ENCODE results near the gene RGS3. TPM values are rescaled to one million over a fixed set of nuclear protein-coding genes. Genes with fewer than 3 reads are reported as not detected.

The RGS3 gene
- total RNA-seq, 1 donor from 2014 or later: 233 TPM

DNA sequence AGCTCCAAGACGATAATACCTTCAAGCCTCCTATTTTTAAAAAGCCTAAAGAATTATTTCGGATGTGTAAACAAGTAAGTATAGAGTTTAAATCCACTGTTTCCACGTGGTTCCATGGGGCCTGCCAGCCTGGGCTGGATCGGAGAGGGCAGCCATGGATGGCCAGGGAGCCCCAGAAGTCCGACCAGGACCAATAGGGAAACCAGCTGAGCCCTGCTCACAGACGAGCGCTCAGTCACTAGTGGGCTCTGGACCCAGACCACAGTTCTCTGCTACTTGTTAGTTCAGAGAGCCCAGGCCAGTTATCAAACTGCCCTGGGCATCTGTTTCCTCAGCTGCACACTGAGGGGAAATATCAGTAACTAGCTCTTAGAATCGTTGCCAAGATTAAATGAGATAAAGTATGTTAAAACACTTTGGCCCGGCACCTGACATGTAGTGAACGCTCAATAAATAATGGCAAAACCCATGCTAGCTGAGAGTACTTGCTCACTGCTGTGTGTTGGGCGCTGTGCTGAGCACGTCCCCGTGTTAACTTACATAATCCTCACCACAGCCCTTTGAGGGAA, 124.8 kb downstream of the RGS3 start:
- intact Hi-C loops (cut with DNase I): loop anchor here (2.0 to 10.0 kb wide), 4 partner anchors 41 to 314 kb away; partner anchors contain the start of genes CDC26 and PRPF4

DNA sequence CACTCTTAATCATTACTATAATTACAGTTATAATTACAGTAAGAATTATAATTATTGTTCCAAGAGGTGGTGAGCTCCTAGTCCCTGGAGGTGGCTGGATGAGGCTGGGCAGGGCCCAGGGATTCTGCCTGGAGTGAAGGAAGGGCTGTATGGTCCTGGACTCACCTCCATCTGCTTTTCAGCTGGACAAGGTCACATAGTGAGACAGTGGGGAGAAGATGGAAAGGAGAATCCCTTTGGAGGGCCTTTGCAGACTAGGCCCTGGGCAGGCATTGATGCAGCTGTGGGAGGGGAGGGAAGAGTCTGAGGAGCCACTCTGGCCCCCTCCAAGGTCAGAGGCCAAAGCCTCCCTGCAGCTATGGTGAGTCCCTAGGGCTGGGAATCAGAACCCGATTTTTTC, 125.4 kb downstream of the RGS3 start:
- intact Hi-C loops (cut with DNase I): loop anchor here (2.0 to 10.0 kb wide), 4 partner anchors 42 to 314 kb away; partner anchors contain the start of genes CDC26 and PRPF4
- no peak for DNase-seq (ENCODE audit: low spot score)

More for the DNA sequence above, 124.8 kb downstream of the RGS3 start:
- no peak for DNase-seq (ENCODE audit: low spot score)

DNA sequence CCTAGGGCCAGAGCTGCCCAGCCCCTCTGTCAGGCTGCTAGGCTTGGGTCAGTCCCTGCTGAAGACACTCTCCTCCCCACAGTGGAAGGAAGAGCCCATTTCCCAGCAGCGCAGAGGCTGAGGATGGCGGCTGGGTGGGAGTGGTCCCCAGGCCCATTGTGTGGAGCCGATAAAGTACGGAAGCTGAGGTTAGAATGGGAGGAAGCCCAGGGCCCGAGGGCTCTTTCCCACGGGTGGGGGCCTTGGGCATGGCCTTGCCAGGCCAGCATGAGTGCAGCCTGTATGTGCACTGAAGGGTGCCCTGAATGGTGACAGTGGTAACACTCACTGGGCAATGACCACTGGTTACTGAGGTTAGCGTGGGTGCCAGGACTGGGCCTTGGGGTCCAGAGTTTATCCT, 125.9 kb downstream of the RGS3 start:
- intact Hi-C loops (cut with DNase I): loop anchor here (2.0 to 10.0 kb wide), 4 partner anchors 42 to 315 kb away; partner anchors contain the start of genes CDC26 and PRPF4
- DNase-seq (ENCODE audit: low spot score): no peak

DNA sequence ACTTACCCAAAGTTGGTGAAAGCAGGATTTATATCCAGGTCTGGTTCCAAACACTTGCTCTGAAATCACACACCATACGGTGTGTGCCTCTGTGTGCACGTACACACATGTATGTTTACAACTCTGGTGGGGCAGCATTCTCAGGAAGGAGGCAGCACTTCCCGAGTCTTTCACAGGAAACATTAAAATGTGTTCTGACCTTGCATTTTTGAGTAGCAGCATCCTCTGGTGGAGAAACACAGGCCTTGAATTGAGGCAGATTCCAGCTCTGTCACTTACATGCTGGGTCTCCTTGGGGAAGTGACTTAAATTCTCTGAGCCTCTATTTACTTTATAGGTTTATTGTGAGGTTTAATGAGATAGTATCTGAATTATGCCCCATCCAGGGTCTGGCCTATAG, 126.4 kb downstream of the RGS3 start:
- DNase-seq (ENCODE audit: low spot score): no peak
- intact Hi-C loops (cut with DNase I): loop anchor here (2.0 to 10.0 kb wide), 5 partner anchors 43 to 315 kb away; partner anchors contain the start of genes CDC26, PRPF4 and WDR31

DNA sequence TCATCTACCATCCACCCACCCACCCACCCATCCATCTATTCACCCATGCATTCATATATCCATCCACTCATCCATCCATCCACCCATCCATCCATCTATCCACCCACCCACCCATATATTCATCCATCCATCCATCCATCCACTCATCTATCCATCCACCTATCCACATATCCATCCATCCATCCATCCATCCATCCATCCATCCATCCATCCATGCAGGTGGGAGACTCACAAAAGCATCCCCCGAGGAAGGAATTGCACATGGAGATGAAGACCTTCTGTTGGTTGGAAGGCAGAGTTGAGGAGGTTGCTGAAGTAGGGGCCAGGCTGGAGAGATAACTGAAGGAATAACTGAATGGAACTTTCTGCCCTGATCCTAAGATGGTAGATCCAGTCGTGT, 126.9 kb downstream of the RGS3 start:
- intact Hi-C loops (cut with DNase I): loop anchor here (5.0 kb wide), 1 partner anchor 248 kb away; the partner anchor contains the start of gene WDR31
- no peak for DNase-seq (ENCODE audit: low spot score)

DNA sequence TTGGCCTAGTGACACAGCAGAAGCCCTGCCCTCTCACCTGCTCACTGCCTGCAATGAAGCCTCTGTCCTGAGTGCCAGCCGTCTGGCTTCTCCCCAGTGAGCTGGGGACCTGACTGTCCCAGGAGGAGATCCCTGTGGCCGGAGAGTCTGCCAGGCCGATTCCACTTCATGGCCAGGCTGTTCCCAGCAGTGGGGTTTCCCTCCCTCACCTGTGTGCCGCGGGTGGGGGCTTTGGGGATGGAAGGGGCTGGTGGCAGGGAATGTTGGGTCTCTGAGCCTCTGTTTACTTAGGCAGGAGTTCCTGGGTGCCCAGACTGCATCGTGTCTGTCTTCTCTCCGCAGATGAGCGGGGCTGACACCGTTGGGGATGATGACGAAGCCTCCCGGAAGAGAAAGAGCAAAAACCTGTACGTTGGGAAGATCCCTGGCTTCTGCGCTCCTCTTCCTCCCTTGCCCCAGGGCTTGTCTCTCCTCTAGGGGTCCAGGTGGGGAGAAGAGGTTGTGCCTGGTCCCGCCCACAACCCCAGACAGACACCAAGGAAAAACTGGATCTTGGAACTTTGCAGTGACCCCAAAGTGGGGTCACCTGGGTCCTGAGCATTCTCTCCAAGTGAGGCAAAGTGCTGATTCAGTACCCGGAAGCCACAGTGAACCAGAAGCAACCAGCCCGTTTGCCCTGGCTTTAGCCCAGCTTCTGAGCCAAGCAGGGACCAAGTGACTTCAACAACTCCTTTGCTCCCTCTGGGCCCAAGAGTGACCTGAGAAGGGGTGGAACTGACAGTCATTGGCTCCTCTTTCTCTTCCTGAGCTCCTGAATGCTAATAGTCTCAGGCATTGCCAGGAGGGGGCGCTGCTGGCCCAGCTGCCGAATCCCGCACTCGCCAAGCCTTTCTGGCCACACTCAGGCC, 127.7 kb downstream of the RGS3 start:
- intact Hi-C loops (cut with DNase I): loop anchor here (1.0 to 5.0 kb wide), 2 partner anchors 64 to 249 kb away; partner anchors contain the start of gene WDR31
- peak; percentile 88 for DNase-seq (ENCODE audit: low spot score)

DNA sequence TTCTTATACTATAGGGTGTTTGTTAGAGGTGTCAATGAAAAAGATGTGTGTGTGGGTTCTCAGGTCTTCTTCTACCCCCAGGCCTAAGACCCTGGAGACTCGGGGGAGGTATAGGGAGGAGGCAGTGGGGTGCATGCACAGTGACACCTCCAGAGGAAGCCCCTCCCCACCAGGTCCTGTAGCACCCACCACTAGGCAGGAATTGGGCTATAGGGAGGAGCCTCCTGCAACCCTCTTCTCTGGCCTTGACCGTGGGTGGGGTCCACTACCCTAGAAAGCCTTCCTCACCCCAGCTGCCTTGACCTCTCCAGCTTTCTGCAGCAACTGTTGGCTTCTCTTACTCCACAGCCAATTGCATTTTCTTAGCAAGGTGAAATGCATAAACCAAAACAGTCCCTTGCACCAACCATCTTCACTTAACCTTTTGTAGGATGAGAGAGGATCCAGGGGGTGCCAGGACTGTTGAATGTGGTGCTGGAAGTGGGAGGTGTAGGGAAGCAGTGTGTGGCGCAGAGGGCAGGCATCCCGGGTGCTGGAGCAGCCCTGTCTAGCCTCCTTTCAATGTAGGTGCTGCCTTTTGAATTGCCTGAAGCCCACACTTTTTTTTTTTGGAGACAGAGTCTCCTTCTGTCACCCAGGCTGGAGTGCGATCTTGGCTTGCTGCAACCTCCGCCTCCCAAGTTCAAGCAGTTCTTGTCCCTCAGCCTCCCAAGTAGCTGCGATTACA, 128.5 kb downstream of the RGS3 start:
- intact Hi-C loops (cut with DNase I): loop anchor here (1.0 to 5.0 kb wide), 2 partner anchors 63 to 250 kb away; partner anchors contain the start of gene WDR31
- no peak for DNase-seq (ENCODE audit: low spot score)

DNA sequence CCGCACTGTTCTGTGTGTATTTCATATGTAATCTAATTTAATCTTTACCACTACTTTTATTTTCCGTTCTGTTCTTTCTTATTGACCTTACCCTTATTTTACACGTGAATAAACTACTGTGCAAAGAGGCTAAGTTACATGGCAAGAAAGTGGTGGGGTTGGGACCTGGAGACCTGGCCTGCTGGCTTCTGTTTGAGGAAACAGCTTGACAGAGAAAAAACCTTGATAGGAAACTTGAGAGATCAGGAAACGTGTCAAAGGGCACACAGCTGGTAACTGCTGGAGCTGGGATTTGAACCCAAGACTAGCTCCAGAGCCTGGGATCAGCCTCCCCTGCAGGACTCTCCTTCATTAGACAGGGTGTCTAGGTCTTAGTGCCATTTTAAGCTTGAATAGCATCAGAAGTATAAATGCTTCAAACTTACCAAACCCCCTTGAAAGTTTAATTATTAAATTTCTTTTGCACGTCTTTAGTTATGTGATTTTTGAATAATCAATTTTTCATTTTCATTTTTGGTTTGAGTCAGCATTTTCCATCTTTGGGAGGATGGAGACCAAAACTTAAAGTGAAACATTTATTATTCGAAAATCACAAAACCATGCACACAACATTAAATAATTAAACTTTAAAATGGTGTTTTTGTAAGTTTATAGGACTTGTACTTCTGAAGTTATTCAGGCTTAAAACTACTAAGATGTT, 129.5 kb downstream of the RGS3 start:
- DNase-seq (ENCODE audit: low spot score): no peak
- intact Hi-C loops (cut with DNase I): loop anchor here (5.0 kb wide), 1 partner anchor 251 kb away; the partner anchor contains the start of gene WDR31

DNA sequence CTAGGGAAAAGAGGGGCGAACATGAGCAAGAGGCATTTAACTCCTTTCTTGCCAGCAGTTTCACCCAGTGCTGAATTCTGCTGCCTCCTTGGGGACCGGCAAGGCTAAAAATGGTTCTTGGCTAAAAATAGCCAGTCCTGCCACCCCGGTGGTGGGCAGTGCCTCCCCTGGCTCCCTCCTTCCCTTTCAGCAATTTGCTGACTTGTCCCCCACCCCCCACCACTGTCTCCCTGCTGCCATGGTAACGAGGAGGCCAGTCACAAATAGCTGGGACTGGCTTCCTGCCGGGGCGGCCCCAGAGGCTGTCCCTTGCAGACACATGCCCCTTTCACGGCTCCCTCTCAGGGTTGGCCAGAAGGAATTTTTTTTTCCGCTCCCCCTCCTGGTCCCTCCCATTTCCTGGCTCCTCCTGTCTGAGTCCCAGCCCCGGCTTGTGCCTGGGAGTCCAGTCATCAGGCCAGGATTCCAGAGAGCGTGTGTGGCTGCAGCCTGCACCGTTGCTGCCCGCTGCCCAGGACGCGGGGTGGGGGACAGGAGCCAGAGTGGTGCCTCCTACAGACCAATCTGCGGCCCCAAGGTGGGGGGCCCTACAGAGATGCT, 130.3 kb downstream of the RGS3 start:
- peak; percentile 96 for DNase-seq (ENCODE audit: low spot score)
- intact Hi-C loops (cut with DNase I): loop anchor here (2.0 to 5.0 kb wide), 2 partner anchors 27 to 251 kb away; partner anchors contain the start of gene WDR31

DNA sequence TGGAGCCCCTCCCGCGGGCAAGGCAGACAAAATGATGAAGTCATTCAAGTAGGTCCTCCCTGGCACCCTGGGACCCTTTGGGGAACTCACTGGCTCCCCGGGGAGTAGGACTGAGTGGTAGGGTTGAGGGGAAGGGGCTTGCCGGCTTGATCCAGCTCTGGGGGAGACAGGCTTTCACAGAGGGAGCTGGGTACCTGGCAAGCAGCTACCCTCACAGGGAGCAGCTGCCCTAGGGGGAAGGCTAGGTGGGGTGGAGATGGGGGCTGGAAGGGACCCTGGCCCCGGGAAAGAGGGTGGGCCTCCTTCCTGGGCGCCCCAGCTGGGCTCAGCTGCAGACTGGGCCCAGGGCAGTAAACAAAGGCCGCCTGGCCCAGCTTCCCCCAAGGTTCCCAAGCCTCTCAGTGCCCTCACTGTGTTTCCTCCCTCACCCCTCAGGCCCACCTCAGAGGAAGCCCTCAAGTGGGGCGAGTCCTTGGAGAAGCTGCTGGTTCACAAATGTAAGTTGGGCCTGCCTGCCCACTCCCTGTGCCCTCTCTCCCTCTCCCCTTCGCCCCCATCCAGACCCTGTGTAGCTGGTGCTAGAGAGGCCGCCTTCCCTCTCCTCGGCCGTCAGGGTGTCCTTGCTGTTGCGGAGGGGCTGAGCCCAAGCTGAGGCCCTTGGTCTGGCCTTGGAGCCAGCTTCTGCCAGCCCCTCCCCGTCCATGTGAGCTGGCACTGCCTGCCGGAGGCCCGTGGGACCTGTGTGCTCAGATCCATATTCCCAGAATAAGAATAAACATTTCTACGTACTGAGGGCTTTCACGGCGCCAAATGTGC, 131.2 kb downstream of the RGS3 start:
- DNase-seq (ENCODE audit: low spot score): no peak
- intact Hi-C loops (cut with DNase I): loop anchor here (2.0 to 5.0 kb wide), 2 partner anchors 26 to 252 kb away; partner anchors contain the start of gene WDR31

DNA sequence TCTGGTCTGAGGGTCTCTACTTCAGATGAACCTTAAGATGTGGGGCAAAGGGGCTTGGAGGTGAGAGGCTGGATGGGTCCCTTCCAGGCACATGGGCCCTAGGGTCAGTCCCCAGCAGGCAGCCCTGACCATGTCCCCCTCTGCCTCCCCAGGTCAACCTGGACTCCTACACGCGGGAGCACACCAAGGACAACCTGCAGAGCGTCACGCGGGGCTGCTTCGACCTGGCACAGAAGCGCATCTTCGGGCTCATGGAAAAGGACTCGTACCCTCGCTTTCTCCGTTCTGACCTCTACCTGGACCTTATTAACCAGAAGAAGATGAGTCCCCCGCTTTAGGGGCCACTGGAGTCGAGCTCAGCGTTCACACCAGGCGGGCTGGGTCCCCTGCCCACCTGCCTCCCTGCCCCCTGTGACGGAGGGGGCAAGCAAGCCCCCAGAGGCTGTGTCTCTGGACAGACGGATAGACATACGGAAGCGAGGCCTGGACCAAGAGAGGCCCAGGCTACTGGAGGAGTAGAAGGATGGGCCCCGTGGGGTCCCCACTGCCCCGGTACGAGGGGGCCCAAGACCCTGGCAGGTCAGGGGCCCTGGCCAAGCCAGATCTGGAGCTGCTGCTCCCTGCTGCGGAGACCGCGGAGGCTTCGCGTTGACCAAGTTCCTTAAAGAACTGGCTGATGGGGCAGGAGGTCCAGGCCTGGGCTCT, 133.2 kb downstream of the RGS3 start:
- DNase-seq (ENCODE audit: low spot score): no peak
- intact Hi-C loops (cut with DNase I): no loop called here

DNA sequence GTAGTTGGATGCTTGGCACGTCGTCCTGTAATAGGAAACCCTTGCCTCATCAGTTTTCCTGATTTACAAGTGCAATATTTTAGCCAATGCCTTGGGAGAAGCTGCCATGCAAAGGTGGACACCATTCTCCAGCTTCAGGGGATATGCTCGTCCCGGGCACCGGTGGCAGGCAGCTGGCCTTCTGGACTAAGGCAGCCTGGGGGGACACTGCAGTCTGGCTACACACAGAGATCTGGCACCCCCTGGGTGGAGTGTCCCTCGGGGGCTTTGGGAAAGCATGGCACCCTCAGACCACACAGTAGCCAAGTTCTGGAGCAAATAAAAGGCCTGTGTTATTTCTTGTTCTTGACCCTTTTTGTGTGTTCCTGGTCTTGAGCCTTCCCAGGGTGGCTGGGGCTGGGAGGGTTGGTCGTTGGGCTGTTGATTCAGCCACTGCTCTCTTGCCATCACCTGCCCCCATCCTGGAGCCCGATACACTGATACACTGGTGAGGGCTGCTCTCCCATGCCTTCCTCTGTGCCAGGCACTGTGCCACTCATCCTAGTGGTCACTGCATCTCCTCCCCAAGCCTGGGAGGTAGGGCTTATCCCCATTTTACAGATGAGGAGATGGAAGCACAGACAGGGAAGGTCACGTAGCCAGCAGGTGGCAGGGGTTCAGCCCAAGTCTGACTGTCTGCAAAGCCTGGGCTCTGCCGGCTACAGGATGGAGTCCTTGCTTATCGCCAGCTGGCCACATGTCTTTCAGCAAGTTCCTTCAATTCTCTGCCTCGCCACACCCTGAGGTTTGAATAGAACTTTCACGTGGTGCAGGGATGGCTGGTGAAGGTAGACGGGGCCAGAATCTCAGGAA, 134.1 kb downstream of the RGS3 start:
- intact Hi-C loops (cut with DNase I): no loop called here
- DNase-seq (ENCODE audit: low spot score): no peak

DNA sequence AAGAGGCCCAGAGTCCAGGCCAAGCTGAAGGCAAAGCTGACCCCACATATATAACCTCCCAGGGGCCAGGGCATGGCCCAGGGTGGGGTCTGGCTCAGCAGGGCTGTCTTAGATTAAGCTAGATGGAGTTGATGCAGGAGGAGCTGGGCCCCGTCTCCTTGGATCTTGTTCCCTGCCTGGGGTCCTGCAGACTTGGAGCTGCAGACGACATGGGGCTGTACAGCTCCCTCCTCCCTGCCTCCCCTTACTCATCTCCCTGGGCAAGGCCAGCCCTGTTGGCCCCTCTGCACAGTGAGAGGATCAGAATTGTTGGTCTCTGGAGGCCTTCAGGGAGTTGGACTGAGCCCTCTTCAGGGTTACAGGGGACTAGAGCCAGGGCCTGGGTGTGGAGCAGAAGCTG, 134.9 kb downstream of the RGS3 start:
- DNase-seq (ENCODE audit: low spot score): no peak
- intact Hi-C loops (cut with DNase I): no loop called here

DNA sequence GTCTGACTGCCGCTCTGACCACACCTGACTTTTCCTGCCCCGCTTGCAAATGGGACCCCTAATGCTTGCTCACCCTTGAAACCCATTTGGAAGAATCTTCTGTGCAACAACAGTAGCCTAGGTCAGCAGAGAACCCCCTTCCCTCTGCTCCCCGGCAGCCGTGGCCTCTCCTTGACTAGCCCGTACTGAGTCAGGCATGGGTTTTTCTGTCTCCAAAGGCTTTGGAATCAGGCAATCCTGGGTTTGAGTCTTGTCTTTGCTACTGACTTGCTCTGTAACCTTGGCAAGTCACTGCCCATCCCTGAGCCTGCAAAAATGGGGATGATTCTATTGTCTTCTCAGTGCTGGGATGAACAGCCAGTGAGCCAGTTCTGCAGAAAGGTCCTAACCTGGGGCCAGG, 135.4 kb downstream of the RGS3 start:
- DNase-seq (ENCODE audit: low spot score): no peak
- intact Hi-C loops (cut with DNase I): no loop called here

DNA sequence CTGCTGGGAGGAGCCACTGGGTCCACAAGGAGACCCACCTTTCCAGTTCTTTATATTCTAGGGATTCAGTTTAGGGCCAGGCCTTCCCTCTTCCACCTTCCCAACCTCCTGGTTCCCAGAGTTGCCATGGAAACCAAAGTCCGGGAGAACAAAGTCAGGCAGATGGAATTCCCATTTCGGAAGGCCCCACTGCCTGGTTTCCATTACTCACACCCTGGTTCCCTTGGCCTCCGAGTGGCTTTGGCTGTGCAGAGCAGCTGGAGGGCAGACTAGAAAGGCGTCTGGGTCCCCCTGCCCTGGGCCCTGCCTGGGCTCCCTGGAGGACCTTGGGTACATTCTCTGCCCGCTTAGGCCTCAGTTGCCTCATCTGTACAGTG, 136.1 kb downstream of the RGS3 start:
- DNase-seq (ENCODE audit: low spot score): no peak
- intact Hi-C loops (cut with DNase I): no loop called here
